MCF 10A (cell line): ENCODE results near the gene C6orf15. TPM values are rescaled to one million over a fixed set of nuclear protein-coding genes. Genes with fewer than 3 reads are reported as not detected.

Experiments
- BruUV-seq: library from RNA; stranded (reverse); fragments of 400-500 nt; replicated peaks from 2 replicates; lab custom pipeline; 2021; lab: Mats Ljungman, UMichigan
- CTCF ChIA-PET: fragments of 300-600 bp; sonication (Branson Sonifier 250); formaldehyde crosslinking; extraction: SDS; loops from one replicate; lab custom pipeline; 2021; ENCODE audit warnings: antibody characterized with exemption, inconsistent platforms; lab: Yijun Ruan, JAX
- POLR2A ChIA-PET: fragments of 300-600, 350-650 bp; sonication (Branson Sonifier 250); formaldehyde crosslinking; extraction: SDS; loops from one replicate; lab custom pipeline; 2020; ENCODE audit warnings: antibody characterized with exemption, inconsistent platforms; lab: Yijun Ruan, JAX
- DNase-seq: peaks from one replicate; pipeline ENCODE4 v3.0.0-alpha.2; 2018; ENCODE audit not compliant: unreplicated experiment
- H3K27ac Mint-ChIP-seq: one replicate; pipeline ENCODE4 v1.8.0; 2022; ENCODE audit warnings: mild to moderate bottlenecking, low read depth, mixed read lengths; ENCODE audit not compliant: unreplicated experiment
- H3K27me3 Mint-ChIP-seq: one replicate; pipeline ENCODE4 v1.8.0; 2022; ENCODE audit warnings: mixed read lengths; ENCODE audit not compliant: insufficient read depth, unreplicated experiment
- H3K36me3 Mint-ChIP-seq: one replicate; pipeline ENCODE4 v1.8.0; 2022; ENCODE audit warnings: mild to moderate bottlenecking, moderate library complexity, mixed read lengths; ENCODE audit not compliant: insufficient read depth, unreplicated experiment
- H3K4me1 Mint-ChIP-seq: one replicate; pipeline ENCODE4 v1.8.0; 2022; ENCODE audit warnings: mixed read lengths; ENCODE audit not compliant: insufficient read depth, unreplicated experiment
- H3K4me3 Mint-ChIP-seq: one replicate; pipeline ENCODE4 v1.8.0; 2022; ENCODE audit warnings: mild to moderate bottlenecking, moderate library complexity, mixed read lengths; ENCODE audit not compliant: unreplicated experiment
- H3K9me3 Mint-ChIP-seq: one replicate; pipeline ENCODE4 v1.8.0; 2022; ENCODE audit warnings: mixed read lengths; ENCODE audit not compliant: unreplicated experiment
- CTCF ChIP-seq: fragments of 200-600 bp; IDR thresholded peaks from one replicate; pipeline ENCODE4 v1.8.0; 2022; ENCODE audit warnings: antibody characterized with exemption, mild to moderate bottlenecking; ENCODE audit not compliant: unreplicated experiment
- intact Hi-C: fragments of 100-400 bp; cut with micrococcal nuclease; formaldehyde crosslinking; loops from 2 replicates; pipeline ENCODE4 v1.14.1; 2022
- total RNA-seq: library from RNA; stranded (reverse); gene quantifications from 2 replicates; pipeline ENCODE4 v1.2.3, GENCODE V29; 2022

The C6orf15 gene
- total RNA-seq, 1 experiment from 2014 or later = not detected

GRCh38 chr6:31139599-31139998, 27.2 kb upstream of the C6orf15 start:
- DNase-seq = no peak
- intact Hi-C loops = no loop called here
- Mint-ChIP-seq H3K27ac (no peak overlapping the region), H3K4me3 (no peak overlapping the region), H3K9me3 (no peaks in the 10 kb centered on the region), H3K36me3 (peaks cover 16% of the 10 kb centered on the region), H3K27me3 (no peaks in the 10 kb centered on the region), H3K4me1 (peaks cover 15% of the 10 kb centered on the region)
- no TSS peak for BruUV-seq
- ChIA-PET CTCF (interaction anchor here (1.6 to 3.2 kb wide), 4 partner anchors 10 to 228 kb away, joined by 14 to 30 read pairs (median 20); no protein-coding TSS in a partner anchor), POLR2A (interaction anchor here (0.8 to 2.1 kb wide), 3 partner anchors 19 to 57 kb away, joined by 3 to 8 read pairs (median 4); partner anchors contain the start of gene TCF19)
- TF ChIP-seq CTCF = no peak

- no peak within 1 kb of the TSS for H3K4me3 Mint-ChIP-seq
- H3K27ac Mint-ChIP-seq = no peak within 1 kb of the TSS
- intact Hi-C loops = no loop called here
- DNase-seq = no peak
- H3K27me3 Mint-ChIP-seq = no peaks in the 10 kb centered on the region
- no TSS peak for BruUV-seq
- H3K4me1 Mint-ChIP-seq = peaks cover 15% of the 10 kb centered on the region
- peaks cover 15% of the 10 kb centered on the region for H3K36me3 Mint-ChIP-seq
- TF ChIP-seq CTCF = no peak
- no peaks in the 10 kb centered on the region for H3K9me3 Mint-ChIP-seq
- POLR2A ChIA-PET = interaction anchor here (0.8 to 2.1 kb wide), 3 partner anchors 19 to 58 kb away, joined by 3 to 8 read pairs (median 4); partner anchors contain the start of gene TCF19
- CTCF ChIA-PET = interaction anchor here (0.6 to 3.2 kb wide), 8 partner anchors 10 to 228 kb away, joined by 3 to 30 read pairs (median 12); no protein-coding TSS in a partner anchor
These were observed 26.6 kb upstream of the C6orf15 start, which contains the start of gene PSORS1C2 for GRCh38 chr6:31138982-31139381. Gene PSORS1C2 (minus strand): TSS chr6:31139066. CDS start chr6:31139026, 40 bp downstream.

- POLR2A ChIA-PET = interaction anchor here (0.6 to 1.4 kb wide), 2 partner anchors 231 to 313 kb away, joined by 4 to 5 read pairs; no protein-coding TSS in a partner anchor
These were observed 23.3 kb upstream of the C6orf15 start for GRCh38 chr6:31135710-31136109.

More at GRCh38 chr6:31135710-31136109, 23.3 kb upstream of the C6orf15 start:
- CTCF ChIA-PET = interaction anchor here (0.7 to 1.1 kb wide), 4 partner anchors 9 to 231 kb away, joined by 3 to 5 read pairs (median 4); no protein-coding TSS in a partner anchor
- BruUV-seq = no TSS peak
- H3K9me3 Mint-ChIP-seq = no peaks in the 10 kb centered on the region
- H3K27ac Mint-ChIP-seq = no peak overlapping the region
- peaks cover 6% of the 10 kb centered on the region for H3K36me3 Mint-ChIP-seq
- DNase-seq = no peak
- no peak overlapping the region for H3K4me3 Mint-ChIP-seq
- peaks cover 15% of the 10 kb centered on the region for H3K4me1 Mint-ChIP-seq
- no peaks in the 10 kb centered on the region for H3K27me3 Mint-ChIP-seq
- TF ChIP-seq CTCF = no peak
- intact Hi-C loops = no loop called here
